Loucy (cell line): ENCODE measurements around the gene TNPO3.

Experiments used
- H2AFZ ChIP-seq: fragments of 200-600 bp; sonication (generic); 2 replicates; pipeline ENCODE4 v1.6.0; 2016; ENCODE audit warnings: antibody characterized with exemption, mild to moderate bottlenecking, low read length, moderate library complexity
- H3F3A ChIP-seq: fragments of 200-600 bp; 2 replicates; pipeline ENCODE4 v1.6.0; 2016; ENCODE audit warnings: antibody characterized with exemption, low read depth, mild to moderate bottlenecking
- H3K27me3 ChIP-seq: fragments of 200-600 bp; sonication (generic); 2 replicates; pipeline ENCODE4 v1.6.1; 2014; ENCODE audit warnings: low read length, mild to moderate bottlenecking; ENCODE audit not compliant: insufficient read depth, poor library complexity, severe bottlenecking
- H3K36me3 ChIP-seq: fragments of 200-600 bp; sonication (generic); 2 replicates; pipeline ENCODE4 v1.6.1; 2016; ENCODE audit warnings: low read length; ENCODE audit not compliant: insufficient read depth
- H3K4me1 ChIP-seq: fragments of 200-600 bp; sonication (generic); 2 replicates; pipeline ENCODE4 v1.5.1; 2014; ENCODE audit warnings: low read length, mild to moderate bottlenecking; ENCODE audit not compliant: insufficient read depth, poor library complexity, severe bottlenecking
- H3K4me2 ChIP-seq: fragments of 200-600 bp; sonication (generic); 2 replicates; pipeline ENCODE4 v1.6.0; 2014; ENCODE audit warnings: antibody characterized with exemption, low read length, low read depth, mild to moderate bottlenecking; ENCODE audit not compliant: poor library complexity, severe bottlenecking
- H3K4me3 ChIP-seq: fragments of 200-600 bp; sonication (generic); 2 replicates; pipeline ENCODE4 v1.5.1; 2014; ENCODE audit warnings: low read length, mild to moderate bottlenecking, mixed read lengths; ENCODE audit not compliant: poor library complexity, severe bottlenecking
- H3K79me2 ChIP-seq: fragments of 200-600 bp; sonication (generic); 2 replicates; pipeline ENCODE4 v1.6.1; 2014; ENCODE audit warnings: low read length; ENCODE audit not compliant: insufficient read depth
- H3K9ac ChIP-seq: fragments of 200-600 bp; sonication (generic); 2 replicates; pipeline ENCODE4 v1.6.0; 2014; ENCODE audit warnings: mild to moderate bottlenecking, low read depth, low read length, moderate library complexity; ENCODE audit not compliant: poor library complexity, severe bottlenecking
- H3K9me2 ChIP-seq: fragments of 200-600 bp; sonication (generic); replicated peaks from 2 replicates; pipeline ENCODE4 v1.6.1; 2016; ENCODE audit warnings: low read depth, low read length, mixed read lengths
- H3K9me3 ChIP-seq: fragments of 200-600 bp; sonication (generic); 2 replicates; pipeline ENCODE4 v1.6.1; 2014; ENCODE audit warnings: mild to moderate bottlenecking, antibody characterized with exemption, low read length, low read depth; ENCODE audit not compliant: insufficient read depth
- H4K20me1 ChIP-seq: fragments of 200-600 bp; sonication (generic); 2 replicates; pipeline ENCODE4 v1.6.0; 2014; ENCODE audit warnings: antibody characterized with exemption, low read length, mild to moderate bottlenecking; ENCODE audit not compliant: insufficient read depth, poor library complexity, severe bottlenecking
- CTCF ChIP-seq: fragments of 200-600 bp; sonication (generic); conservative IDR thresholded peaks from 2 replicates; pipeline ENCODE4 v1.5.1; 2014; ENCODE audit warnings: mild to moderate bottlenecking, antibody characterized with exemption, low read length
- EZH2phosphoT487 ChIP-seq: fragments of 200-600 bp; IDR thresholded peaks from 2 replicates; pipeline ENCODE4 v1.6.1; 2018; ENCODE audit warnings: antibody characterized with exemption, mild to moderate bottlenecking, moderate library complexity, borderline replicate concordance

Gene TNPO3

DNA sequence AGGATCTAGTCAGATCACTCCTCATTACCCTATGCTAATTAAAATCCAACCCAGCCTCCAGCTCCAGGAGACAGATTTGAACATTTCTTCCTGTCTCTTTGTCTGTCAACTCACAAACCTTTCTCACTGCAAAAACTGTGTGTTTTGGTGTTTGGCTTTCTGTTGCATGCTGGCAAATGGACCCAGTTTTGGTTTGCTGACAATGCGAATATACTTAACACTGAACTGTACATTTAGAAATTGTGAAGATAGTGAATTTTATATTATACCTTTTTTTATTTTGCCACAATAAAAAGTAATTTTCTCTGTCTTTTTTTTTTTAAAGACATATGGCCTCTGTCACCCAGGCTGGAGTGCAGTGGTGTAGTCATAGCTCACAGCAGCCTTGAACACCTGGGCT, 18.3 kb upstream of the TNPO3 start:
- no peak overlapping the region for H3K4me3 ChIP-seq
- H3K79me2 ChIP-seq, result no peaks in the 10 kb centered on the region
- no peak overlapping the region for H3K4me2 ChIP-seq
- no peaks in the 10 kb centered on the region for H3K36me3 ChIP-seq
- no peaks in the 10 kb centered on the region for H3K9me2 ChIP-seq
- H3K27me3 ChIP-seq, result no peaks in the 10 kb centered on the region
- no peak for TF ChIP-seq CTCF
- no peak for TF ChIP-seq EZH2phosphoT487
- no peak overlapping the region for H3K9ac ChIP-seq
- no peaks in the 10 kb centered on the region for H4K20me1 ChIP-seq
- H3K4me1 ChIP-seq, result peaks cover 17% of the 10 kb centered on the region
- 0 out of 2 replicates have a peak overlapping the region, but pooled peaks have one; percentile 55 for H2AFZ ChIP-seq
- H3K9me3 ChIP-seq, result no peaks in the 10 kb centered on the region
- no peaks in the 10 kb centered on the region for H3F3A ChIP-seq

DNA sequence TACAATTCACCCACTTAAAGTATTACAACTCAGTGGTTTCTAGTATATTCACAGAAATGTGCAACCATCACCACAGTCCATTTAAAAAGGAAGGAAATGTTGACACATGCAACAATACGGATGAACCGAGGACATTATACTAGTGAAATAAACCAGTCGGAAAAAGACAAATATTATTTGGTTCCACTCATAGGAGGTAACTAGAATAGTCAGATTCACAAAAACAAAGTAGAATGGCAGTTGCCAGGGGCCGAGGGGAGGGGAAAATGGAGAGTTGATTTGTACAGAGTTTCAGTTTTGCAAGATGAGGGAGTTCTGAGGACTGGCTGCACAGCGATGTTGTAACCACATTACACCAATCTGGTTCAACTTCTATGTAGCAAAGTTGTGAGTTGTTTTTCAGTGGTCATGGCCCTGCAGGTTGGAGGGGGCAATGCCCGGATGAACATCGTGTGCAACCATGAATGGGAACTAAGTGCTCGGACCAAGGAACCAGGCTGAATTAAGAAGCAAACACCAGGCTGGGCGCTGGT, 17.6 kb upstream of the TNPO3 start:
- peak overlapping the region; percentile 20; the same call in 1 of the 2 replicates for H2AFZ ChIP-seq
- no peaks in the 10 kb centered on the region for H3K79me2 ChIP-seq
- no peaks in the 10 kb centered on the region for H3K36me3 ChIP-seq
- no peaks in the 10 kb centered on the region for H3K9me3 ChIP-seq
- no peak overlapping the region for H3K4me2 ChIP-seq
- no peaks in the 10 kb centered on the region for H3K9me2 ChIP-seq
- H3K9ac ChIP-seq, result no peak overlapping the region
- no peaks in the 10 kb centered on the region for H4K20me1 ChIP-seq
- no peaks in the 10 kb centered on the region for H3F3A ChIP-seq
- peaks cover 24% of the 10 kb centered on the region for H3K4me1 ChIP-seq
- H3K27me3 ChIP-seq, result no peaks in the 10 kb centered on the region
- H3K4me3 ChIP-seq, result no peak overlapping the region
- TF ChIP-seq CTCF (no peak), EZH2phosphoT487 (no peak)

GRCh38 chr7:129069021-129069420, 14.1 kb upstream of the TNPO3 start:
- no peaks in the 10 kb centered on the region for H3K9me3 ChIP-seq
- no peaks in the 10 kb centered on the region for H3K9me2 ChIP-seq
- H2AFZ ChIP-seq, result peak overlapping the region; percentile 72
- TF ChIP-seq CTCF (no peak), EZH2phosphoT487 (no peak)
- no peaks in the 10 kb centered on the region for H3K27me3 ChIP-seq
- no peaks in the 10 kb centered on the region for H3K79me2 ChIP-seq
- no peaks in the 10 kb centered on the region for H3F3A ChIP-seq
- peak overlapping the region; percentile 49 for H3K4me3 ChIP-seq
- H3K4me1 ChIP-seq, result peaks cover 33% of the 10 kb centered on the region
- H3K9ac ChIP-seq, result peak overlapping the region; percentile 49
- H3K36me3 ChIP-seq, result no peaks in the 10 kb centered on the region
- no peaks in the 10 kb centered on the region for H4K20me1 ChIP-seq
- peak overlapping the region; percentile 68 for H3K4me2 ChIP-seq
